Measurements from ENCODE around the gene RCAN1.

GRCh38 chr21:34535886-34536285 lies 79.0 kb downstream of the RCAN1 start:
- TF ChIP-seq CTCF (IDR thresholded peaks at IDR 0.05) (no peak), POLR2A (IDR thresholded peaks at IDR 0.05) (no peak), POLR2AphosphoS5 (IDR thresholded peaks at IDR 0.05) (no peak), EP300 (IDR thresholded peaks at IDR 0.05) (no peak)
